K562 (cell line): ENCODE measurements around the gene MGAT4D. TPM values are rescaled to one million over a fixed set of nuclear protein-coding genes. Genes with fewer than 3 reads are reported as not detected.

Experiments
- AFF1 ChIP-seq, 2 experiments: fragments of 450-650 bp; IDR thresholded peaks; 2 replicates each; pipeline ENCODE4 v1.6.1; 2018; ENCODE audit warnings: mild to moderate bottlenecking in 2 of 2, low read depth in 1 of 2; ENCODE audit not compliant: partially characterized antibody in 2 of 2
- E4F1 ChIP-seq: fragments of 250-450 bp; sonication (Bioruptor Pico); IDR thresholded peaks from 2 replicates; pipeline ENCODE4 v1.5.0; 2021; ENCODE audit warnings: mild to moderate bottlenecking, borderline replicate concordance
- FIP1L1 ChIP-seq: fragments of 200-400 bp; formaldehyde crosslinking; IDR thresholded peaks from 2 replicates; pipeline ENCODE4 v1.6.1; 2018; ENCODE audit warnings: mild to moderate bottlenecking, low read depth, low read length; ENCODE audit not compliant: poor library complexity, severe bottlenecking
- HNRNPUL1 ChIP-seq: fragments of 200-400 bp; formaldehyde crosslinking; IDR thresholded peaks from 2 replicates; pipeline ENCODE4 v1.6.1; 2017; ENCODE audit warnings: low read length
- KAT8 ChIP-seq: fragments of 450-650 bp; IDR thresholded peaks from 2 replicates; pipeline ENCODE4 v1.6.1; 2016; ENCODE audit warnings: low read depth, mild to moderate bottlenecking
- KDM2B ChIP-seq: fragments of 250-450 bp; sonication (Bioruptor Pico); IDR thresholded peaks from 2 replicates; pipeline ENCODE4 v1.8.0; 2021; ENCODE audit warnings: mild to moderate bottlenecking, moderate library complexity
- LCOR ChIP-seq: sonication (generic); formaldehyde crosslinking; IDR thresholded peaks from 2 replicates; pipeline ENCODE4 v1.8.0; 2022; ENCODE audit warnings: mild to moderate bottlenecking, missing genetic modification reagents
- MTA3 ChIP-seq: fragments of 450-650 bp; formaldehyde crosslinking; IDR thresholded peaks from 2 replicates; pipeline ENCODE4 v1.6.1; 2017; ENCODE audit warnings: mild to moderate bottlenecking, borderline replicate concordance
- POLR3A ChIP-seq: IDR thresholded peaks from 2 replicates; pipeline ENCODE4 v1.6.1; 2011; ENCODE audit warnings: borderline replicate concordance, mild to moderate bottlenecking, moderate library complexity; ENCODE audit not compliant: insufficient read length, insufficient read depth; ENCODE audit errors: extremely low read depth
- PTBP1 ChIP-seq: fragments of 200-400 bp; formaldehyde crosslinking; IDR thresholded peaks from 2 replicates; pipeline ENCODE4 v1.6.1; 2017; ENCODE audit warnings: low read depth, low read length
- RBM25 ChIP-seq: fragments of 200-400 bp; formaldehyde crosslinking; IDR thresholded peaks from 2 replicates; pipeline ENCODE4 v1.6.1; 2018; ENCODE audit warnings: low read length, low read depth, moderate library complexity; ENCODE audit not compliant: severe bottlenecking
- ZBTB40 ChIP-seq, 2 experiments: fragments of 450-650 bp in 1 of 2; sonication (generic) in 1 of 2; formaldehyde crosslinking in 1 of 2; IDR thresholded peaks; 2 replicates each; pipeline versions ENCODE4 v1.7.1 to v1.9.0; 2016 to 2022; ENCODE audit warnings: inconsistent platforms in 1 of 2, mild to moderate bottlenecking in 1 of 2, missing genetic modification reagents in 1 of 2
- polyA plus RNA-seq, 8 experiments: library from polyadenylated mRNA; depleted of rRNA in 4 of 8; stranded (reverse) in 5 of 8; unstranded in 3 of 8; fragments of >200 nt; fragmentation: Nextera tagmentation in 2 of 8; fragmentation: Illumina TruSeq in 1 of 8; extraction: Ambion mirVana in 2 of 8; extraction: Trizol in 1 of 8; gene quantifications; 2 replicates each; pipeline versions ENCODE4 v1.2.1 to v1.2.3, GENCODE V29; 2011 to 2014; ENCODE audit warnings: inconsistent platforms in 1 of 8, missing spikeins in 1 of 8
- total RNA-seq, 7 experiments: library from RNA; depleted of rRNA in 6 of 7; stranded (reverse); fragments of >200 nt in 6 of 7; fragmentation: Illumina TruSeq in 2 of 7; extraction: Trizol in 2 of 7; gene quantifications; 2 replicates each; pipeline versions ENCODE4 v1.2.1 to v1.2.3, GENCODE V29; 2011 to 2021; ENCODE audit warnings: low replicate concordance in 1 of 7

Gene MGAT4D
- total and polyA plus RNA-seq, 9 of the 15 experiments (the other 6 are each of a cell fraction or from before 2014, with no cell fraction given): not detected

GRCh38 chr4:140529434-140529833 is 31.3 kb upstream of the MGAT4D start (continued):
- TF ChIP-seq LCOR (CRISPR knock-in tag): 0 out of 2 replicates have a peak, but pooled peaks have one; percentile 42
- no peak for TF ChIP-seq PTBP1
- TF ChIP-seq KDM2B (CRISPR knock-in tag): no peak
- no peak for TF ChIP-seq RBM25
- TF ChIP-seq FIP1L1: no peak
- no peak for TF ChIP-seq KAT8
- no peak for TF ChIP-seq ZBTB40 (IDR thresholded peaks at IDR 0.05)
- TF ChIP-seq ZBTB40 (CRISPR knock-in tag; IDR thresholded peaks at IDR 0.05): no peak
- no peak for TF ChIP-seq HNRNPUL1
- TF ChIP-seq POLR3A: no peak
- peak; percentile 50 to 78 for TF ChIP-seq AFF1 (IDR thresholded peaks at IDR 0.05; ENCODE audit: low read depth in 1 of 2, partially characterized antibody in 2 of 2)
- TF ChIP-seq MTA3: 0 out of 2 replicates have a peak, but pooled peaks have one; percentile 36
- TF ChIP-seq E4F1: no peak
